Stimulated activated CD4-positive, alpha-beta T cell treated with anti-CD3 and anti-CD28 coated beads, Interleukin-15, amount 100 ng/mL, for 24 hours (primary cell): ENCODE data around the gene FANCD2.
"Not testable (repeated sequence)": the region's sequence is repeated elsewhere in the genome, so short reads cannot be mapped to it uniquely, and the experiment has no call there.

Experiments used
- DNase-seq: peaks from one replicate; pipeline ENCODE4 v3.0.0-alpha.2; 2020

Gene FANCD2

DNA sequence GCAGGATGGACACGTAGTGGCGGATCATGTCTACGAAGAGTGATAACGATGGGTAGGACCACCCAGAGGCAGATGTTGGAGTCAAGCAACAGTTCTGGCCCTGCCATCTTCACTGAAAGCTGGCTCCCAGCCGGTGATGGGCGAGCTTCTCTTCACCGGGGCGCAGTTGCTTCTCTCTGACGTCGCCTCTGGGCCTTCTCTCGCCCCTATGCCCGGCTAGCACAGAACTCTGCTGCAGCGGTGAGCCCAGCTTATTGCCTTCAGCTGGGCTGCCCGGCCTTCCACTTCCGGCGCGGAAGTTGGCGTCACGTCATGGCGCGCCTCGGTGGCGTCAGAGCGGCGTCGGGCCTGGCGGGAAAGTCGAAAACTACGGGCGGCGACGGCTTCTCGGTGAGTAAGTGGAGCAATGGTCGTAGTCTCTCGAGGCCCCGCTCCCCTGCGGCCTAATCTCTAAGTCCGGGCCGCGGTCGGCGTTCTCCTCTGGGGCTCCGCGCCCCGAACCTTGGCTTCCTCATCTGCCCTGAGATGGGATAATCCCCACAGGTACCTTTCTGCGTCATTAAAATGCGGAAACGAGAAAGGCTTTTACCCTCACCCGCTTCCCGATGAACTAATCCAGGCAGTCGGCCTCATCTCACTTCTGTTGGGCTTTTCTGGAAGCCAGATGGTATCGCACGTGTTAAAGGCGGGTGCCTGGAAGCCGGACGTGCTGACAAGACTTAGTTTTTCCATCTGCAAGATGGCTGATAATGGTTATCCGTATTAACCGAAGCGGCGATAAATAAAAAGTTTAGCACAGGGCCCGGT lies at the start of gene FANCD2:
TSS of gene FANCD2 (plus strand) at position 354 of the 807 bp plus-strand sequence. CDS start 2,221 bp downstream, outside the sequence.
- peak; percentile 92 for DNase-seq

DNA sequence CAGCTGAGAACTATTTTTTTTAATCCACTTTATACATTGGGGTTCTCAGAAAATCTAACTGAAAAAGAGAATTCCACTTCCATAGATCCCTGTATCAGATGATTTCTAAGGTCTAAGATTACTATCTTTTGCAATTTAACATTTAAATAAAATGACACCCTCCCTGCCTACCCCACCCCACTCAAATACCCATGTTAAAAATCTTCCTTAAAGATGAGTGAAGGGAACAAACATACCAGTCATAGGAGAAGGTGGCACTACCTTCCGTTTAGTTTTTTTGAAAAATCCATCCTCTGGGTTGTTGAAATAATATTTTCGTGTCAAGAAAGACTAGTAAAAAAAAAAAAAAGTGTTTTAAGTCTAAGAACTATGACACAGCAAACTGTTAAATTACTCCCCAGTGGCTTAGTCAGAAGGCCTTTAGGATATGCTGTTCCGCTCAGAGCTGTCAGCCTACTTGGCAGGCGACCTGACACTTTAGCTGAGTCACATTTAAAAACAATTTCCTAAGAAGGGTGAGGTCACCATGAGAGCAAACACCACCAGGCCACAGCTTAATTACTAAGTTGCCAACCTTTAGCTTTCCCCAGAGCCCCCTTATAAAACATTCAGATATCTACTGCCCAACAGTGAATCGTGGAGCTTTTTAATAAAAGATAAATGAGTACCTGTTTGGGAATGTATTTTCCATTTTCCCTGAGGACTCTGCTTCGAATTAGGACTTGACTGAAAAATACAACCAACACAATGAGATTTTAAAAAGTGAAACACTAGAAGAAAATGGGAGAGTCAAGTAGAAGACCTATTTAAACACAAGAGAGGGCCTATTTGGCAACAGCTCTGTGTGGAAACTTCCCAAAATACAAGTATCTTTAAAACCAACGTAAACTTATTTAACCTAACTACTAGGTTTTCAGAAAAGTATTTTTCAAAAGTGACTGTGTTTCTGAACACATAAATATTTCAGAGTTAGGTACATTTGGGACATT lies 49.2 kb upstream of the FANCD2 start:
- DNase-seq = peak; percentile 32

GRCh38 chr3:9978710-9979305 lies 47.4 kb upstream of the FANCD2 start:
- no peak for DNase-seq

GRCh38 chr3:9980251-9980650 lies 46.0 kb upstream of the FANCD2 start:
- no peak for DNase-seq

- DNase-seq = no peak
Measured at GRCh38 chr3:9986230-9986725, 40.0 kb upstream of the FANCD2 start.

DNA sequence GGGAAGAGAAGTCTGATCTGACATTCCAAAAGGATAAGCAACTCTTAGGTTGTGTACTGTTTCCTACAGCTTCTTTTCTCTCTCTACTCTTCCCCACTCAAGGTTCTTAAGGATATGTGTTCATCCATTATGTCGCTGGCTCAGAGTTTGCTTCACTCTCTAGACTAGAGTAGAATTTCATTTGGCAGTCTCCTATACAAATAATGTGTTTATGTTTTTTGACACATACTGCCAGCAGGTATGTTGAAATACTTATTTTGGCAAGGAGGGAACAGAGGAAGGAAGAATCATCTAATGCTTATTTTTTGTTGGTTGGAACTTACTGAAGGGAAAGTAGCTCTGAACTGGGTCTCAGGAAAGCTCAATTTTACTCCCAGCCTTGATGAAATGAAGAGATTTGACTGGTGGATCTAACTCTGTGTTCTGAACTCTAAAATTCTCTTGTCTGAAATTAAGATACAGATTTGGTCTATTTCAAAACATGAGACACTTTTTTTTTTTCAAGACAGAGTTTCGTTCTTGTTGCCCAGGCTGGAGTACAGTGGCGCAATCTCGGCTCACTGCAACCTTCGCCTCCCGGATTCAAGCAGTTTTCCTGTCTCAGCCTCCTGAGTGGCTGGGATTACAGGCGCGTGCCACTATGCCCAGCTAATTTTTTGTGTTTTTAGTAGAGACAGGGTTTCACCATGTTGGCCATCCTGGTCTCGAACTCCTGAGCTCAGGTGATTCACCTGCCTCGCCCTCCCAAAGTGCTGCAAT lies 32.0 kb upstream of the FANCD2 start:
- DNase-seq = no peak

DNA sequence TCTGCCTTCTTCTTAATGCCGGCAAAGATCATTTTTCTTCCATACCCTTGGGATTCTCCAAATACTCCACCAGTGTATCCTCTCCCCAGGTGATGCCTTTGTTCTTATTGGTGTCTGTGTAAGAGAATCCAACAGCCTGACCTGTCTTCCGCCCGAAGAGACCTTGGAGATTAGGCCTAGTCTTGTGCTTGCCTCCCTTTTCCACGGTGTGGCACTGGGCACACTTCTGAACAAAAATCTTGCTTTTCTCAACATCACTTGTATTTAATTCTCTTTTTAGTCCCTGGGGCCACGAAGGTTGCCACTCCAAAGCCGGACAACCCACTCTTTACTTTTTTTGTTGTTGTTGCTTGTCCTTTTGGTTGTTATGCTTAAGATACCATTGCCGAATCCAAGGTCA lies 25.6 kb upstream of the FANCD2 start:
- no peak for DNase-seq

DNA sequence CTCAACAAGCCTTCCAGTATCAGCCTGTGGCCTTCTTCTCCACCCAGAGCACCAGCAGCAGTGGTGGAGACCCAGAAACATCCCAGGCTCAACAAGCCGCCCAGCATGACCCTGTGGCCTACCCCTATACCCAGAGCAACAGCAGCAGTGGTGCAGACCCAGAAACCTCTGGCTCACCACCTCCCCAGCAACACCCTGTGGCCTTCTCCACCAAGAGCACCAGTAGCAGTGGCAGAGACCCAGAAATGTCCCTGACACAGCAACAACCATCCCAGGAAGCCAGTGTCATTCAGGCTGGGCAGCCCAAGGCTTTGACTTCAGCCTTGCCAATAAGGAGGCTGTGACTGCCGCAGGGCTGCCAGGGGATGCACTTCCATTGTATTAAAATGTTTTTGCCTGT lies 23.3 kb upstream of the FANCD2 start:
- DNase-seq = no peak

DNA sequence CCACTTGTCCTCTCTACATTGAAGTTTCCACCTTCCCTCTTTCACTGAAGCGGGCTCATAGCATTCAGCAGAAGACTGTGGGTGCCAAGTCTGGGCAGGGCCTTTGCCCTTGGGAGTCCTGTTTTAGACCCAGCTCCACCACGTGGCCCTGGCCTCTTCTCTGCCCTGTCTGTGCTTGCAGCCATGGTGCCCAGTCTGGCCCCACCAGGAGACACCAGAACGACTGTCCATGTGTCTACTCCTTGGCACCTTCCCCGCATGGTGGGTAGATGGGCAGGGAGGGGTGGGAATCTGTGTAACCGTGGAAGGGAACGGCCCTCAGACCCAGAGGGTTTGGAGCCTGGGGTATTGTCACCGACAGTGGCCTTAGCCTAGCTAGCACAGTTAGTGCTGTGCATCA lies 21.7 kb upstream of the FANCD2 start:
- no peak for DNase-seq

DNA sequence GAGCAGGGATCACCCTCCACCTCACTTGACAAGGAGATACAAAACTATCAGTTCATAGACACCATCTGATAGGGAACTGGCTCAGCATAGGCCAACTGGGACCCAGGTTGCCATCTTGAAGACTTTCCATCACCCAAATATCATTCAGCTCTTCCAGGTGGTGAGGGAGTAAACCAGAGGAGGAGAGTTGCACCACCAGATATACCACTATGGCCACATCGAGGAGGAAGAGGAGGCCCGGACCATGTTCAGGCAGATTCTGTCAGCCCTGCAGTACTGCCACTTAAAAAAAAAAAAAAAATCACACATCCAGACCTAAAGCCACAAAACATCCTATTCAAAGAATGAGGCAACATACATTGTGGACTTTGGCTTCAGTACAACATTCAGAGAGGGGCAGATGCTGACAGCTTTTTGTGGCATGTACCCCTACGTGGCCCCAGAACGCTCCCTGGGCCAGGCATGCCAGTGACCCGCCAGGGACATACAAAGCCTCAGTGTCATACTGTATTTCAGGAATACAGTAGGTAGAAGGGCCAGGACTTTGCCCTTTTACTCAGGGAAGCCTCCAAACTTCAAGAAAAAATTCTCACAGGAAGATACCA lies 21.2 kb upstream of the FANCD2 start:
- DNase-seq = no peak

- DNase-seq = no peak
Measured at GRCh38 chr3:10006048-10006761, 20.0 kb upstream of the FANCD2 start.

DNA sequence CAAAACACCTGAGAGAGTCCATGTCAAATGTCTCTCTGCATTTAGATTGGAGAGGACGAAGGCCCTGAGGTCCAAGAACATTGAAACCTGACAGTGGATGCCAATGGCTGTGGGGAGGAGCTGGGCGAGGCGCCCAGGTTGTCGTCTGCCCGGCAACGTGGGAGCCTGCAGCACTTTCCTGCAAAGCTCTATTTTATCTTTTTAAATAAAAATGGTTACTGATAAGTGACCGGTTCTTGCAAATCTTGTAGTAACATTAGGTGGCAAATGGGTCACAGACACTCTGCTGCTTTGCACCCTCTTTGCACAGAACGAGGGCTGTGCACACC lies 19.5 kb upstream of the FANCD2 start:
- DNase-seq = no peak

- DNase-seq = no peak
Measured at GRCh38 chr3:10007126-10007782, 19.0 kb upstream of the FANCD2 start.

DNA sequence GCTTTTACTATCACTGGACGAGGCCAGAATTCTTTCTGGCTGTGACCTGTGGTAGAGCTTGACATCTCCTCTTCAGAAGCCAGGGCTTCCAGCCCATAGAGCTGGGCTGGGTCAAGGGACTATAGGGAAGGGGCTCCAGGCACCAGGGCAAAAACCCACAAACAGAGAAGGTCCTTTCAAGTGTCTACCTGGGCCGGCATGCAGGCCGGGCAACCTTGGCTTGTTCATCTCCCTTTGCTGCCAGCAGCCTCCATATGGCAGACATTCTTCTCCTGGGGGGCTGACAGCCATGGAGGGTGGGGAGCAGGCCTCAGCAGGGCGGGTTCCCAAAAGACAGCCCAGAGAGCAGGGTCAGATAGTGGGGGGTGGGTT lies 18.0 kb upstream of the FANCD2 start:
- DNase-seq = not testable (repeated sequence)

- peak; percentile 83 for DNase-seq
Measured at GRCh38 chr3:10008588-10009344, 17.5 kb upstream of the FANCD2 start.

DNA sequence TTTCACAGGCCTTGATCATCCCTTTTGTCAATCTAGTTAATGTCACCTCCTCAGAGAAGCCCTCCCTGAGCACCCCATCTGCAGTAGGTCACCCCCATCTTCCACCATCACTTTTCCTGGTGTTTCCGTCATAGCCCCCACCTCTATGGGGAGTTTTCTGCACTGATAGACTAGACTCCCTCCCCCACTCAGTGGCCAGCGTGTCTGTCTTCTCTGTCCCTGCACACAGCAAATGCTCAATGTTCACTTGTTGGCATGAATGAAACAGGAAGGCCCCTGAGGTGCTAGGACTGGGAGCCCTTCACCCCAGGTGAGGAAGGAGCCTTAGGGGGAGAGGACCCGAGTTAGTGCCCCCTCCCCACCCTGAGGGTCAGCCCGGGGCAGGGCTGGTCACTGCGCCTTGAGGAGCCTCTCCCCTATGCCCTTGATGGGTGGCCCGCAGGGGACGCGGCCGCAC lies 15.8 kb upstream of the FANCD2 start:
- DNase-seq = no peak

- peak; percentile 92 for DNase-seq
Measured at GRCh38 chr3:10010878-10011465, 15.3 kb upstream of the FANCD2 start.

GRCh38 chr3:10011631-10012030 lies 14.6 kb upstream of the FANCD2 start:
- no peak for DNase-seq

GRCh38 chr3:10012106-10012505 lies 14.1 kb upstream of the FANCD2 start:
- no peak for DNase-seq
